Measurements from ENCODE around the gene PTGS1. TPM values are rescaled to one million over a fixed set of nuclear protein-coding genes. Genes with fewer than 3 reads are reported as not detected.
"Not testable (repeated sequence)": the region's sequence is repeated elsewhere in the genome, so short reads cannot be mapped to it uniquely, and the experiment has no call there.

PTGS1 gene
- total RNA-seq, 1 experiment from 2014 or later = 0.39 TPM

- H3K36me3 ChIP-seq = no peaks in the 10 kb centered on the region
- no peak overlapping the region for H3K4me3 ChIP-seq
- H3K9me3 ChIP-seq (replicated peaks) = no peaks in the 10 kb centered on the region
- H3K27ac ChIP-seq = no peak overlapping the region
- no peak for DNase-seq (ENCODE audit: low read depth in 1 of 2, low spot score in 2 of 2)
- H3K4me1 ChIP-seq (replicated peaks) = peaks cover 2% of the 10 kb centered on the region; the same call in 1 of the 2 replicates
- no peaks in the 10 kb centered on the region for H3K27me3 ChIP-seq (replicated peaks)
These were observed 16.2 kb upstream of the PTGS1 start for GRCh38 chr9:122354536-122355199.

- Histone ChIP-seq H3K4me1 (replicated peaks) (peaks cover 8% of the 10 kb centered on the region), H3K4me3 (no peak overlapping the region), H3K27me3 (replicated peaks) (no peaks in the 10 kb centered on the region), H3K36me3 (no peaks in the 10 kb centered on the region), H3K9me3 (replicated peaks) (no peaks in the 10 kb centered on the region), H3K27ac (no peak overlapping the region)
- DNase-seq (ENCODE audit: low read depth in 1 of 2, low spot score in 2 of 2) = no peak
These were observed 15.4 kb upstream of the PTGS1 start for GRCh38 chr9:122355336-122355875.

- Histone ChIP-seq H3K27me3 (replicated peaks) (no peaks in the 10 kb centered on the region), H3K27ac (no peak overlapping the region), H3K36me3 (no peaks in the 10 kb centered on the region), H3K4me3 (no peak overlapping the region), H3K4me1 (replicated peaks) (peaks cover 16% of the 10 kb centered on the region), H3K9me3 (replicated peaks) (no peaks in the 10 kb centered on the region)
- no peak for DNase-seq (ENCODE audit: low read depth in 1 of 2, low spot score in 2 of 2)
These were observed 14.2 kb upstream of the PTGS1 start for GRCh38 chr9:122356627-122357026.

GRCh38 chr9:122360891-122361290 lies 9.9 kb upstream of the PTGS1 start:
- H3K4me3 ChIP-seq = no peak overlapping the region
- H3K36me3 ChIP-seq = no peaks in the 10 kb centered on the region
- H3K4me1 ChIP-seq (replicated peaks) = peaks cover 16% of the 10 kb centered on the region
- H3K27ac ChIP-seq = no peak overlapping the region
- DNase-seq (ENCODE audit: low read depth in 1 of 2, low spot score in 2 of 2) = peak in 1 of 2 experiments; percentile 51
- H3K9me3 ChIP-seq (replicated peaks) = no peaks in the 10 kb centered on the region
- H3K27me3 ChIP-seq (replicated peaks) = no peaks in the 10 kb centered on the region

- peaks cover 16% of the 10 kb centered on the region for H3K4me1 ChIP-seq (replicated peaks)
- DNase-seq (ENCODE audit: low read depth in 1 of 2, low spot score in 2 of 2); H3K27me3 ChIP-seq (replicated peaks); H3K4me3 ChIP-seq; H3K9me3 ChIP-seq (replicated peaks); H3K27ac ChIP-seq; H3K36me3 ChIP-seq: not testable (repeated sequence)
These were observed 7.7 kb upstream of the PTGS1 start for GRCh38 chr9:122363131-122363530.

GRCh38 chr9:122364117-122364782 lies 6.6 kb upstream of the PTGS1 start:
- no peak overlapping the region for H3K27ac ChIP-seq
- no peaks in the 10 kb centered on the region for H3K9me3 ChIP-seq (replicated peaks)
- no peaks in the 10 kb centered on the region for H3K27me3 ChIP-seq (replicated peaks)
- no peaks in the 10 kb centered on the region for H3K36me3 ChIP-seq
- H3K4me3 ChIP-seq = no peak overlapping the region
- DNase-seq (ENCODE audit: low read depth in 1 of 2, low spot score in 2 of 2) = no peak
- peaks cover 16% of the 10 kb centered on the region for H3K4me1 ChIP-seq (replicated peaks)

- H3K27ac ChIP-seq = no peak overlapping the region
- no peak for DNase-seq (ENCODE audit: low read depth in 1 of 2, low spot score in 2 of 2)
These were observed 6.1 kb upstream of the PTGS1 start for GRCh38 chr9:122364783-122365150.

GRCh38 chr9:122366074-122366660 lies 4.7 kb upstream of the PTGS1 start:
- Histone ChIP-seq H3K27ac (no peak overlapping the region), H3K9me3 (replicated peaks) (no peaks in the 10 kb centered on the region)
- no peak for DNase-seq (ENCODE audit: low read depth in 1 of 2, low spot score in 2 of 2)

More at GRCh38 chr9:122364783-122365150, 6.1 kb upstream of the PTGS1 start:
- H3K4me3 ChIP-seq = no peak overlapping the region
- H3K4me1 ChIP-seq (replicated peaks) = peaks cover 13% of the 10 kb centered on the region
- no peaks in the 10 kb centered on the region for H3K9me3 ChIP-seq (replicated peaks)
- H3K36me3 ChIP-seq = no peaks in the 10 kb centered on the region
- H3K27me3 ChIP-seq (replicated peaks) = no peaks in the 10 kb centered on the region

GRCh38 chr9:122367065-122367464 lies 3.8 kb upstream of the PTGS1 start:
- no peaks in the 10 kb centered on the region for H3K36me3 ChIP-seq
- H3K4me1 ChIP-seq (replicated peaks) = no peaks in the 10 kb centered on the region
- DNase-seq (ENCODE audit: low read depth in 1 of 2, low spot score in 2 of 2) = no peak
- H3K9me3 ChIP-seq (replicated peaks) = no peaks in the 10 kb centered on the region
- no peaks in the 10 kb centered on the region for H3K27me3 ChIP-seq (replicated peaks)
- H3K4me3 ChIP-seq = no peak overlapping the region
- no peak overlapping the region for H3K27ac ChIP-seq

More at GRCh38 chr9:122366074-122366660, 4.7 kb upstream of the PTGS1 start:
- no peaks in the 10 kb centered on the region for H3K27me3 ChIP-seq (replicated peaks)
- H3K4me1 ChIP-seq (replicated peaks) = peaks cover under 1% of the 10 kb centered on the region; the same call in 1 of the 2 replicates
- no peak overlapping the region for H3K4me3 ChIP-seq
- H3K36me3 ChIP-seq = no peaks in the 10 kb centered on the region

GRCh38 chr9:122367774-122368460 lies 2.9 kb upstream of the PTGS1 start:
- no peak for DNase-seq (ENCODE audit: low read depth in 1 of 2, low spot score in 2 of 2)
- Histone ChIP-seq H3K9me3 (replicated peaks) (no peaks in the 10 kb centered on the region), H3K27me3 (replicated peaks) (no peaks in the 10 kb centered on the region), H3K27ac (no peak overlapping the region), H3K4me3 (no peak overlapping the region), H3K36me3 (no peaks in the 10 kb centered on the region), H3K4me1 (replicated peaks) (no peaks in the 10 kb centered on the region)

GRCh38 chr9:122368642-122369041 lies 2.2 kb upstream of the PTGS1 start:
- Histone ChIP-seq H3K36me3 (no peaks in the 10 kb centered on the region), H3K4me1 (replicated peaks) (no peaks in the 10 kb centered on the region), H3K4me3 (no peak overlapping the region), H3K27ac (no peak overlapping the region), H3K27me3 (replicated peaks) (no peaks in the 10 kb centered on the region), H3K9me3 (replicated peaks) (no peaks in the 10 kb centered on the region)
- no peak for DNase-seq (ENCODE audit: low read depth in 1 of 2, low spot score in 2 of 2)

GRCh38 chr9:122370303-122370702 lies 521 bp upstream of the PTGS1 start:
- H3K27ac ChIP-seq = no peak overlapping the region
- no peak for DNase-seq (ENCODE audit: low read depth in 1 of 2, low spot score in 2 of 2)
- no peak overlapping the region for H3K4me3 ChIP-seq
- H3K9me3 ChIP-seq (replicated peaks) = no peaks in the 10 kb centered on the region
- no peaks in the 10 kb centered on the region for H3K36me3 ChIP-seq
- H3K4me1 ChIP-seq (replicated peaks) = peaks cover 5% of the 10 kb centered on the region
- no peaks in the 10 kb centered on the region for H3K27me3 ChIP-seq (replicated peaks)

GRCh38 chr9:122371846-122372245 lies 1.0 kb downstream of the PTGS1 start:
- peaks cover 6% of the 10 kb centered on the region for H3K4me1 ChIP-seq (replicated peaks)
- H3K27me3 ChIP-seq (replicated peaks) = no peaks in the 10 kb centered on the region
- no peak overlapping the region for H3K4me3 ChIP-seq

More at GRCh38 chr9:122371846-122372245, 1.0 kb downstream of the PTGS1 start:
- no peak for DNase-seq (ENCODE audit: low read depth in 1 of 2, low spot score in 2 of 2)
- Histone ChIP-seq H3K9me3 (replicated peaks) (no peaks in the 10 kb centered on the region), H3K36me3 (no peaks in the 10 kb centered on the region), H3K27ac (no peak overlapping the region)

Data from SJSA1 (cell line).